H1 (cell line): ENCODE data around the gene RNF43. TPM values are rescaled to one million over a fixed set of nuclear protein-coding genes. Genes with fewer than 3 reads are reported as not detected.
A peak's percentile ranks its signal among the peaks of the same experiment; 100 is the strongest.

Source experiments
- CTCF ChIA-PET: fragments of 300-600 bp; sonication (Branson Sonifier 250); formaldehyde crosslinking; loops from one replicate; lab custom pipeline; 2021; ENCODE audit not compliant: partially characterized antibody; lab: Charles Lee
- POLR2A ChIA-PET: fragments of 300-600 bp; sonication (Branson Sonifier 250); formaldehyde crosslinking; loops from one replicate; lab custom pipeline; 2021; ENCODE audit warnings: inconsistent platforms; ENCODE audit not compliant: partially characterized antibody; lab: Charles Lee
- DNase-seq, 2 experiments: peaks; one replicate each; pipeline versions ENCODE4 v3.0.0 to v3.0.0-alpha.2; 2010 to 2022; ENCODE audit warnings: low spot score in 2 of 2, low read depth in 1 of 2, mixed read lengths in 1 of 2
- FAIRE-seq: peaks from 2 replicates; lab custom pipeline; 2011; peaks lifted over from hg19 to GRCh38; lab: Jason Lieb, UNC
- H2AFZ ChIP-seq: 2 replicates; pipeline ENCODE4 v1.8.1; 2012; ENCODE audit warnings: low read length, inconsistent platforms
- H2AK5ac ChIP-seq: 2 replicates; pipeline ENCODE4 v1.6.1; 2013; ENCODE audit warnings: low read depth, low read length
- H2BK120ac ChIP-seq: replicated peaks from 2 replicates; pipeline ENCODE3; 2013; ENCODE audit warnings: low read depth, low read length, inconsistent platforms
- H2BK12ac ChIP-seq: 2 replicates; pipeline ENCODE4 v1.6.1; 2013; ENCODE audit warnings: low read depth, low read length
- H2BK15ac ChIP-seq: 2 replicates; pipeline ENCODE4 v1.6.1; 2013; ENCODE audit warnings: low read length
- H2BK20ac ChIP-seq: 2 replicates; pipeline ENCODE4 v1.6.1; 2013; ENCODE audit warnings: low read length
- H2BK5ac ChIP-seq: 2 replicates; pipeline ENCODE4 v1.6.1; 2013; ENCODE audit warnings: low read depth, low read length
- H3K14ac ChIP-seq: 2 replicates; pipeline ENCODE4 v1.6.1; 2013; ENCODE audit warnings: inconsistent platforms; ENCODE audit not compliant: insufficient read length
- H3K18ac ChIP-seq: 2 replicates; pipeline ENCODE4 v1.6.1; 2013; ENCODE audit warnings: low read length; ENCODE audit errors: extremely low read depth
- H3K23ac ChIP-seq: 2 replicates; pipeline ENCODE4 v1.6.1; 2013; ENCODE audit warnings: inconsistent platforms; ENCODE audit not compliant: insufficient read length
- H3K23me2 ChIP-seq: 2 replicates; pipeline ENCODE4 v1.6.1; 2013; ENCODE audit warnings: low read depth, low read length
- H3K27ac ChIP-seq: 2 replicates; pipeline ENCODE4 v1.6.1; 2011; ENCODE audit warnings: low read depth, low read length, inconsistent platforms
- H3K27me3 ChIP-seq, 4 experiments: replicated peaks in 1 of 4; 1 replicate in 1 of 4; 2 replicates in 3 of 4; pipeline versions ENCODE4 v1.6.1 to v1.8.1; 2011 to 2013; ENCODE audit warnings: low read length in 3 of 4, mild to moderate bottlenecking in 3 of 4, inconsistent platforms in 2 of 4, mixed read lengths in 2 of 4, moderate library complexity in 1 of 4; ENCODE audit not compliant: control insufficient read depth in 3 of 4, insufficient read depth in 3 of 4; ENCODE audit errors: extremely low read depth in 1 of 4
- H3K36me3 ChIP-seq, 4 experiments: 2 replicates each; pipeline versions ENCODE4 v1.6.1 to v1.8.1; 2011 to 2013; ENCODE audit warnings: mild to moderate bottlenecking in 4 of 4, low read length in 3 of 4, moderate library complexity in 2 of 4, control low read depth in 1 of 4, inconsistent platforms in 1 of 4; ENCODE audit not compliant: insufficient read depth in 4 of 4, control insufficient read depth in 2 of 4
- H3K4ac ChIP-seq: replicated peaks from 2 replicates; pipeline ENCODE3; 2013; ENCODE audit warnings: low read length, low read depth, mixed read lengths, inconsistent platforms; ENCODE audit not compliant: insufficient read length
- H3K4me1 ChIP-seq, 4 experiments: replicated peaks in 1 of 4; 1 replicate in 1 of 4; 2 replicates in 3 of 4; pipeline versions ENCODE4 v1.6.1 to v1.8.1; 2011 to 2013; ENCODE audit warnings: low read length in 3 of 4, inconsistent platforms in 2 of 4, mixed read lengths in 1 of 4; ENCODE audit not compliant: insufficient read depth in 4 of 4, control insufficient read depth in 3 of 4
- H3K4me2 ChIP-seq, 2 experiments: 2 replicates each; pipeline versions ENCODE4 v1.6.1 to v1.8.1; 2011 to 2013; ENCODE audit warnings: low read depth in 2 of 2, low read length in 2 of 2, control low read depth in 1 of 2, inconsistent platforms in 1 of 2, mild to moderate bottlenecking in 1 of 2; ENCODE audit not compliant: insufficient read depth in 1 of 2
- H3K4me3 ChIP-seq, 4 experiments: fragments of 200-600, 300-600 bp in 1 of 4; sonication (generic), shearing (Covaris generic), sonication (Bioruptor Twin) in 1 of 4; 2 replicates each; pipeline versions ENCODE4 v1.5.1 to v1.8.1; 2011 to 2016; ENCODE audit warnings: low read length in 4 of 4, low read depth in 3 of 4, control low read depth in 2 of 4, inconsistent platforms in 2 of 4, mild to moderate bottlenecking in 2 of 4, mixed read lengths in 1 of 4, moderate library complexity in 1 of 4; ENCODE audit not compliant: insufficient read depth in 2 of 4; ENCODE audit errors: extremely low read depth in 1 of 4
- H3K56ac ChIP-seq: replicated peaks from 2 replicates; pipeline ENCODE3; 2013; ENCODE audit warnings: low read depth, mild to moderate bottlenecking, mixed read lengths, low read length, inconsistent platforms; ENCODE audit not compliant: insufficient read length
- H3K79me1 ChIP-seq: 2 replicates; pipeline ENCODE4 v1.6.1; 2013; ENCODE audit warnings: low read depth, low read length, control low read depth
- H3K79me2 ChIP-seq, 2 experiments: 2 replicates each; pipeline versions ENCODE4 v1.6.1 to v1.8.1; 2012 to 2013; ENCODE audit warnings: low read length in 2 of 2, mild to moderate bottlenecking in 2 of 2, inconsistent platforms in 1 of 2; ENCODE audit not compliant: insufficient read depth in 2 of 2, control insufficient read depth in 1 of 2
- H3K9ac ChIP-seq, 4 experiments: replicated peaks in 1 of 4; 1 replicate in 1 of 4; 2 replicates in 3 of 4; pipeline versions ENCODE4 v1.6.1 to v1.8.1; 2011 to 2013; ENCODE audit warnings: low read depth in 3 of 4, low read length in 3 of 4, control low read depth in 2 of 4, mild to moderate bottlenecking in 2 of 4, moderate library complexity in 2 of 4, inconsistent platforms in 1 of 4; ENCODE audit errors: extremely low read depth in 1 of 4
- H3K9me3 ChIP-seq, 2 experiments: 2 replicates each; pipeline versions ENCODE4 v1.6.1 to v1.8.1; 2012 to 2013; ENCODE audit warnings: mild to moderate bottlenecking in 2 of 2, moderate library complexity in 2 of 2, control low read depth in 1 of 2, inconsistent platforms in 1 of 2, low read depth in 1 of 2, low read length in 1 of 2, mixed read lengths in 1 of 2; ENCODE audit not compliant: insufficient read depth in 2 of 2
- H4K20me1 ChIP-seq, 2 experiments: replicated peaks in 1 of 2; 2 replicates each; pipeline versions ENCODE3 to v1.8.1; 2011 to 2013; ENCODE audit warnings: inconsistent platforms in 2 of 2, low read length in 2 of 2, mild to moderate bottlenecking in 1 of 2; ENCODE audit not compliant: insufficient read depth in 2 of 2, control insufficient read depth in 1 of 2
- H4K5ac ChIP-seq: 2 replicates; pipeline ENCODE4 v1.6.1; 2013; ENCODE audit warnings: low read length, low read depth, mixed read lengths, inconsistent platforms; ENCODE audit not compliant: insufficient read length
- H4K8ac ChIP-seq: 2 replicates; pipeline ENCODE4 v1.8.0; 2013; ENCODE audit warnings: mild to moderate bottlenecking, moderate library complexity, low read length, inconsistent platforms; ENCODE audit not compliant: insufficient read depth; ENCODE audit errors: extremely low read depth
- H4K91ac ChIP-seq: replicated peaks from 2 replicates; pipeline ENCODE3; 2013; ENCODE audit warnings: low read length, mixed read lengths, inconsistent platforms; ENCODE audit not compliant: insufficient read length
- EP300 ChIP-seq, 2 experiments: IDR thresholded peaks; 1 replicate in 1 of 2; 2 replicates in 1 of 2; pipeline ENCODE4 v1.6.1; 2011 to 2012; ENCODE audit warnings: low read depth in 2 of 2, low read length in 2 of 2, mild to moderate bottlenecking in 2 of 2, borderline replicate concordance in 1 of 2, inconsistent platforms in 1 of 2, moderate library complexity in 1 of 2
- KDM5A ChIP-seq: fragments of 200-600 bp; IDR thresholded peaks from 2 replicates; pipeline ENCODE4 v1.7.1; 2012; ENCODE audit warnings: mild to moderate bottlenecking, low read length, inconsistent platforms, mixed read lengths
- NANOG ChIP-seq: IDR thresholded peaks from 2 replicates; pipeline ENCODE4 v1.6.1; 2011; ENCODE audit warnings: low read length, low read depth, mild to moderate bottlenecking, inconsistent platforms; ENCODE audit not compliant: insufficient read depth, poor library complexity, severe bottlenecking
- YY1 ChIP-seq: IDR thresholded peaks from 2 replicates; pipeline ENCODE4 v1.6.1; 2011; ENCODE audit warnings: low read depth, mild to moderate bottlenecking, low read length
- WGBS, 2 experiments: shearing (Covaris generic) in 1 of 2; methylation state at CpG; one replicate each; pipeline versions ENCODE4 v1.1.6 to v1.1.7; 2013 to 2015; ENCODE audit warnings: low lambda C conversion rate in 2 of 2, mixed read lengths in 2 of 2, inconsistent platforms in 1 of 2, low coverage in 1 of 2, missing lambda C conversion rate in 1 of 2; ENCODE audit not compliant: insufficient replicate concordance in 2 of 2, insufficient coverage in 1 of 2, insufficient read length in 1 of 2; ENCODE audit errors: extremely low coverage in 1 of 2, missing lambda C conversion rate in 1 of 2; 5-methylcytosine and 5-hydroxymethylcytosine counted together
- polyA plus RNA-seq, 7 experiments: library from polyadenylated mRNA; depleted of rRNA in 3 of 7; stranded (reverse) in 5 of 7; unstranded in 2 of 7; fragments of >200 nt in 5 of 7; fragments of 200-250 nt in 2 of 7; gene quantifications; 1 replicate in 5 of 7; 2 replicates in 1 of 7; 4 replicates in 1 of 7; pipeline versions ENCODE4 v1.2.1 to v1.2.3, GENCODE V29; 2011 to 2013; ENCODE audit warnings: missing spikeins in 2 of 7, mixed read lengths in 2 of 7
- total RNA-seq: library from RNA; stranded (reverse); fragmentation: NEBNext Ultra II Directional; extraction: Animal tissue kit (Norgen Biotek cat#: 25700); gene quantifications from 2 replicates; pipeline ENCODE4 v1.2.1, GENCODE V29; 2021

Gene RNF43
- total and polyA plus RNA-seq, 2 of the 8 experiments (the other 6 are each of a cell fraction or from before 2014, with no cell fraction given), result 0.89 to 1.5 TPM

- Histone ChIP-seq H2BK120ac (no peak overlapping the region), H4K5ac (no peak overlapping the region), H3K23me2 (no peaks in the 10 kb centered on the region; the same call in 1 of the 2 replicates), H2BK20ac (0 out of 2 replicates have a peak overlapping the region, but pooled peaks have one; percentile 61), H2BK15ac (0 out of 2 replicates have a peak overlapping the region, but pooled peaks have one; percentile 8), H3K56ac (no peak overlapping the region), H2BK5ac (no peak overlapping the region), H3K27ac (no peak overlapping the region), H4K8ac (no peak overlapping the region), H3K14ac (no peak overlapping the region), H3K4me2 (no peak overlapping the region), H3K18ac (no peak overlapping the region), H3K79me2 (no peaks in the 10 kb centered on the region), H4K91ac (no peak overlapping the region), H3K23ac (no peak overlapping the region), H2AFZ (no peak overlapping the region), H3K4me3 (no peak overlapping the region), H3K9me3 (no peaks in the 10 kb centered on the region), H3K79me1 (no peaks in the 10 kb centered on the region), H3K4me1 (0 out of 7 replicates have a peak, but pooled peaks cover 0 to 1% (median 0%) of the 10 kb centered on the region in 4 experiments), H3K4ac (no peak overlapping the region), H3K9ac (no peak overlapping the region; a peak in 1 of 7 replicates), H3K27me3 (no peaks in the 10 kb centered on the region), H3K36me3 (no peaks in the 10 kb centered on the region; a peak in 1 of 8 replicates), H2AK5ac (no peak overlapping the region), H4K20me1 (no peaks in the 10 kb centered on the region), H2BK12ac (no peak overlapping the region)
- DNase-seq (no peak), FAIRE-seq (no peak)
- ChIA-PET POLR2A (interaction anchor here (1.3 kb wide), 1 partner anchor 9 kb away, joined by 3 read pairs; no protein-coding TSS in a partner anchor), CTCF (interaction anchor here (1.4 to 3.2 kb wide), 5 partner anchors 7 to 66 kb away, joined by 4 to 12 read pairs (median 10); partner anchors contain the start of gene RNF43)
- no peak for TF ChIP-seq NANOG
- TF ChIP-seq EP300 (IDR thresholded peaks at IDR 0.05; ENCODE audit: borderline replicate concordance in 1 of 2, low read depth in 2 of 2, low read length in 2 of 2), result no peak
- no peak for TF ChIP-seq YY1
- no peak for TF ChIP-seq KDM5A
- 83% methylated on average over 9 of the region's 9 CpGs; no CpG with 5 or more reads in 1 of the 2 experiments for WGBS, 2 experiments
These were observed 46.6 kb downstream of the RNF43 start for GRCh38 chr17:58370716-58371115.
